Activated CD4-positive, alpha-beta T cell treated with anti-CD3 and anti-CD28 coated beads, Interleukin-2, amount 10 ng/mL, durations not matched to agents 7 days and 5 days (primary cell): ENCODE measurements around the gene C19orf81. TPM values are rescaled to one million over a fixed set of nuclear protein-coding genes. Genes with fewer than 3 reads are reported as not detected.
A peak's percentile ranks its signal among the peaks of the same experiment; 100 is the strongest.

Source experiments
- CTCF ChIA-PET: fragments of 350-600 bp; sonication (Branson Sonifier 250); formaldehyde crosslinking; loops from one replicate; lab custom pipeline; 2021; ENCODE audit warnings: antibody characterized with exemption; lab: Charles Lee
- POLR2A ChIA-PET: fragments of 350-600 bp; sonication (Branson Sonifier 250); formaldehyde crosslinking; loops from one replicate; lab custom pipeline; 2021; ENCODE audit warnings: antibody characterized with exemption; lab: Charles Lee
- DNase-seq: peaks from one replicate; pipeline ENCODE4 v3.0.0-alpha.2; 2020
- H3K27ac Mint-ChIP-seq: one replicate; pipeline ENCODE4 v1.8.0; 2021; ENCODE audit warnings: mild to moderate bottlenecking, moderate library complexity, mixed read lengths
- H3K27me3 Mint-ChIP-seq: one replicate; pipeline ENCODE4 v1.8.0; 2021; ENCODE audit warnings: mixed read lengths
- H3K36me3 Mint-ChIP-seq: one replicate; pipeline ENCODE4 v1.8.0; 2021; ENCODE audit warnings: low read depth, mixed read lengths
- H3K4me1 Mint-ChIP-seq: one replicate; pipeline ENCODE4 v1.8.0; 2021; ENCODE audit warnings: mixed read lengths
- H3K4me3 Mint-ChIP-seq: one replicate; pipeline ENCODE4 v1.8.0; 2021; ENCODE audit warnings: mild to moderate bottlenecking, moderate library complexity, mixed read lengths
- H3K9me3 Mint-ChIP-seq: one replicate; pipeline ENCODE4 v1.8.0; 2021; ENCODE audit warnings: mixed read lengths
- total RNA-seq, 2 experiments: library from RNA; stranded (reverse); gene quantifications; one replicate each; pipeline ENCODE4 v1.2.3, GENCODE V29; 2021

Gene C19orf81
- total RNA-seq, 2 experiments from 2014 or later, result not detected

GRCh38 chr19:50705422-50706019 lies 56.3 kb downstream of the C19orf81 start:
- no peaks in the 10 kb centered on the region for H3K36me3 Mint-ChIP-seq
- ChIA-PET CTCF (interaction anchor here (0.5 kb wide), 1 partner anchor 24 kb away, joined by 4 read pairs; no protein-coding TSS in a partner anchor), POLR2A (no interaction called here)
- H3K27me3 Mint-ChIP-seq, result peaks cover 14% of the 10 kb centered on the region
- no peaks in the 10 kb centered on the region for H3K9me3 Mint-ChIP-seq
- H3K4me1 Mint-ChIP-seq, result peaks cover 2% of the 10 kb centered on the region
- no peak overlapping the region for H3K4me3 Mint-ChIP-seq
- DNase-seq, result peak; percentile 39
- H3K27ac Mint-ChIP-seq, result no peak overlapping the region

- Mint-ChIP-seq H3K36me3 (no peaks in the 10 kb centered on the region), H3K4me3 (no peak overlapping the region), H3K27ac (no peak overlapping the region), H3K27me3 (peaks cover 14% of the 10 kb centered on the region), H3K4me1 (peaks cover 2% of the 10 kb centered on the region), H3K9me3 (no peaks in the 10 kb centered on the region)
- POLR2A ChIA-PET, result no interaction called here
- CTCF ChIA-PET, result no interaction called here
- DNase-seq, result no peak
These were observed 57.1 kb downstream of the C19orf81 start for GRCh38 chr19:50706387-50706786.

- ChIA-PET POLR2A (no interaction called here), CTCF (no interaction called here)
- H3K4me1 Mint-ChIP-seq, result peaks cover 9% of the 10 kb centered on the region
- H3K4me3 Mint-ChIP-seq, result no peak overlapping the region
- H3K27ac Mint-ChIP-seq, result no peak overlapping the region
- H3K9me3 Mint-ChIP-seq, result no peaks in the 10 kb centered on the region
- H3K36me3 Mint-ChIP-seq, result no peaks in the 10 kb centered on the region
- DNase-seq, result no peak
- H3K27me3 Mint-ChIP-seq, result peaks cover 20% of the 10 kb centered on the region
These were observed 59.1 kb downstream of the C19orf81 start for GRCh38 chr19:50708179-50708879.

Other genes with a start within 250 kb of the C19orf81 start
- gene SPIB, start 230.5 kb upstream of the C19orf81 start, total RNA-seq, result under 1 TPM; 0.48 to 0.50 TPM
- gene MYBPC2, start 216.6 kb upstream of the C19orf81 start, total RNA-seq, result not detected
- gene EMC10, start 172.9 kb upstream of the C19orf81 start, total RNA-seq, result 10 to 100 TPM; 57.8 to 64.9 TPM
- not detected for gene GARIN5A, start 172.6 kb upstream of the C19orf81 start, total RNA-seq
- 10 to 100 TPM; 35.7 to 42.0 TPM for gene JOSD2, start 138.3 kb upstream of the C19orf81 start, total RNA-seq
- gene ASPDH, start 135.5 kb upstream of the C19orf81 start, total RNA-seq, result not detected
- not detected for gene LRRC4B, start 81.0 kb upstream of the C19orf81 start, total RNA-seq
- not detected for gene SYT3, start 9.6 kb upstream of the C19orf81 start, total RNA-seq
- gene SHANK1, start 70.4 kb downstream of the C19orf81 start, total RNA-seq, result not detected
- gene CLEC11A, start 73.9 kb downstream of the C19orf81 start, total RNA-seq, result 1 to 10 TPM; 1.3 to 1.5 TPM
- gene GPR32, start 121.0 kb downstream of the C19orf81 start, total RNA-seq, result not detected
- not detected for gene ACP4, start 141.0 kb downstream of the C19orf81 start, total RNA-seq
- 1 to 10 TPM in 1 of 2 experiments, under 1 TPM in 1; 0.75 to 1.1 TPM for gene KLK1, start 174.3 kb downstream of the C19orf81 start, total RNA-seq
- not detected for gene KLK15, start 184.1 kb downstream of the C19orf81 start, total RNA-seq
- gene KLK3, start 205.5 kb downstream of the C19orf81 start, total RNA-seq, result not detected
- gene KLK2, start 224.0 kb downstream of the C19orf81 start, total RNA-seq, result not detected